HFF-Myc (cell line): ENCODE data around the gene SMIM33.
"Not testable (repeated sequence)": the region's sequence is repeated elsewhere in the genome, so short reads cannot be mapped to it uniquely, and the experiment has no call there.

Experiments used
- DNase-seq: peaks from one replicate; pipeline ENCODE4 v3.0.0-alpha.2; 2011; ENCODE audit warnings: low read depth; ENCODE audit errors: extremely low read depth
- H3K4me3 ChIP-seq: replicated peaks from 2 replicates; pipeline ENCODE4 v1.5.1; 2011; ENCODE audit warnings: low read depth, mild to moderate bottlenecking, control low read depth, low read length
- CTCF ChIP-seq: IDR thresholded peaks from 2 replicates; pipeline ENCODE4 v1.5.1; 2012; ENCODE audit warnings: mild to moderate bottlenecking, low read depth, low read length, control low read depth; ENCODE audit errors: missing control alignments

The SMIM33 gene

GRCh38 chr5:139501381-139501780 is 30.6 kb downstream of the SMIM33 start:
- no peak for TF ChIP-seq CTCF
- no peak overlapping the region for H3K4me3 ChIP-seq
- no peak for DNase-seq

GRCh38 chr5:139503036-139503817 is 32.4 kb downstream of the SMIM33 start:
- not testable (repeated sequence) for H3K4me3 ChIP-seq, DNase-seq

GRCh38 chr5:139503879-139504278 is 33.1 kb downstream of the SMIM33 start:
- DNase-seq, H3K4me3 ChIP-seq: not testable (repeated sequence)

GRCh38 chr5:139504722-139505121 is 33.9 kb downstream of the SMIM33 start:
- H3K4me3 ChIP-seq, DNase-seq: not testable (repeated sequence)

- no peak overlapping the region for H3K4me3 ChIP-seq
- no peak for DNase-seq
- TF ChIP-seq CTCF, result no peak
Observed at GRCh38 chr5:139512786-139513390, 42.1 kb downstream of the SMIM33 start.

- peak; percentile 70 for TF ChIP-seq CTCF
- H3K4me3 ChIP-seq, result not testable (repeated sequence)
- peak; percentile 55 for DNase-seq
Observed at GRCh38 chr5:139513434-139513833, 42.6 kb downstream of the SMIM33 start.

GRCh38 chr5:139513852-139514485 is 43.2 kb downstream of the SMIM33 start:
- DNase-seq, result no peak
- TF ChIP-seq CTCF, result no peak
- no peak overlapping the region for H3K4me3 ChIP-seq

- TF ChIP-seq CTCF, result no peak
Observed at GRCh38 chr5:139514486-139514856, 43.7 kb downstream of the SMIM33 start.

More at GRCh38 chr5:139514486-139514856, 43.7 kb downstream of the SMIM33 start:
- DNase-seq, result no peak
- H3K4me3 ChIP-seq, result no peak overlapping the region
